Measurements from ENCODE around the gene SIPA1.
"Not testable (repeated sequence)": the region's sequence is repeated elsewhere in the genome, so short reads cannot be mapped to it uniquely, and the experiment has no call there.

DNA sequence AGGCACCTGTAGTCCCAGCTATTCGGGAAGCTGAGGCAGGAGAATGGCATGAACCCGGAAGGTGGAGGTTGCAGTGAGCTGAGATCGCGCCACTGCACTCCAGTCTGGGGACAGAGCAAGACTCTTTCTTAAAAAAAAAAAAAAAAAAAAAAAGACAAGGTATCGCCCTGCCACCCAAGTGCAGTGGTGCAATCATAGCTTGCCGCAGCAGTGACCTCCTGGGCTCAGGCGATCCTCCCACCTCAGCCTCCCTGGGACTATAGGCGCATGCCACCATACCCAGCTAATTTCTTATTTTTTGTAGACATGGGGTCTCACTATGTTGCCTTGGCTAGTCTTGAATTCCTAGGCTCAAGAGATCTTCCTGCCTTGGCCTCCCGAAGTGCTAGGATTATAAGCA, 23.0 kb downstream of the SIPA1 start:
- TF ChIP-seq POLR2A (IDR thresholded peaks at IDR 0.05); CTCF (IDR thresholded peaks at IDR 0.05); POLR2AphosphoS5 (IDR thresholded peaks at IDR 0.05); EP300 (IDR thresholded peaks at IDR 0.05; ENCODE audit: low read depth): not testable (repeated sequence)

Data from transverse colon (tissue), 4 donors.